Activated gamma-delta T cell treated with anti-CD3 and anti-CD28 coated beads, Interleukin-2, amount 50 U/mL, for 16 hours (primary cell): ENCODE measurements around the gene CLEC18C.
"Not testable (repeated sequence)": the region's sequence is repeated elsewhere in the genome, so short reads cannot be mapped to it uniquely, and the experiment has no call there.

Experiments
- DNase-seq: peaks from one replicate; pipeline ENCODE4 v3.0.0-alpha.2; 2020; ENCODE audit warnings: low read depth

CLEC18C gene

DNA sequence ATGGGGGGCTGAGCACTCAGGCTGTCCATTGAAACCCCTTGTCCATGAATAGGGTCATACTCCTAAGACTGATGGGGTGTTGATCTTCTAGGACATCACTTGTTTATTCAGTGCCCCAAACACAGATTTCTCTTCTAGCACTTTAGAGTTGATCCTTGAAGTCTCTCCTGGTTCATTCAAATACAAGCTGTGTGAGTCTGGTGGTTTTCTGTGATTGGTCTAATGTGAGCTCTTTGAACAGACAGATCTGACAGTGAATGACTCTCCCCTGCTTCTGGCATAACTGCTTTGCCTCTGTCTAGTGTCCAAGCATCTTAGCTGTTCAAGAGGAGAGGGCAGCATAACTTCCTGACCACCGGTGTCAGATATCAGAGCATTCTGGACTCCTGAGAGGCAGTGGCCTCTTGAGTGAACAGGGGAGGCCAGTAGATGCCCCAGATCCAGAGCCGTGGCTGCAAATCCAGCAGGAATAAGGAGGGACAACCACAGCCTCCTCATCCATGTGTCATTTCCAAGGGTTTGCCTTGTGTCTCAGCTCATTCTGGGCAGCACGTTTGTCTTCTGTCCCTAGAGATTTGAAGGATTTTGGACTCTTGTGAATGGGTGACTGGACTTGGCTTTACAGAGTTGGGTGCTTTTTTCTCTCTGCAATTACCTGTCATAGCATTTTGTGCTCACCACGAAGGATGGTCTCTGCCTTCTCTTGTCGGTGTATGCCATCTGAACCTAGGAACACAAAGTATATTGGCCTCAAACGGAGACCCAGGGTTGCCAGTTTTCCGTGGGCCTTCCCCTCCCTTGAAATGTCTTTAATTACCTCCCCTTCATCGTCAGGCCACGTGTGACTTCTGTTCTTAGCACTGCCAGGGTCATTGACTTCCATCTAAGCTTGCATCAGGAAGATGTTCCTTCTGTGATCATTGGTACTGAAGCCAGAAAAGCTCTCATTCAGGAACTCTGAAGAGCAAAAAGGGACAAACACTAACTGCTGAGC is 13.9 kb upstream of the CLEC18C start:
- no peak for DNase-seq

DNA sequence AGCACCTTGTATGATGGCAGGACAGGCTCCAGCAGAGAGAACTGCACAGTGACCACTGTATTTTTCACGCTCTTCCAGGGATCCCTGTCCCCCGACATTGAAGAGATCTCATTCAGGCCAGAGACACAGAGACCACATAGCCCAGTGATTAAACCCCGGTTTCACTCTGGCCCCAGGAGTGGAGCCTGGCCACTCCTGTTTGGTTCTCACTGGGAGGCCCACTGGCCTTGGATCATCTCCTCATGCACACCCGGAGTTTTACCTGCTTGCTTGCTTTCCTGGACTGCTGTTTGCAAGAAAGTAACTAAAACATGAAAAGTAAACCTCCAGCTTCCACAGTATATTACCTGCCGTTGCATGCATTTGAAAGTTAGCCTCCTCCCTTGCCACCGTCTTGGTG is 13.2 kb upstream of the CLEC18C start:
- DNase-seq, result no peak

- no peak for DNase-seq
Measured at GRCh38 chr16:70160821-70161220, 12.8 kb upstream of the CLEC18C start.

- DNase-seq, result no peak
Measured at GRCh38 chr16:70161350-70161749, 12.2 kb upstream of the CLEC18C start.

GRCh38 chr16:70162041-70162451 is 11.5 kb upstream of the CLEC18C start:
- DNase-seq, result no peak

DNA sequence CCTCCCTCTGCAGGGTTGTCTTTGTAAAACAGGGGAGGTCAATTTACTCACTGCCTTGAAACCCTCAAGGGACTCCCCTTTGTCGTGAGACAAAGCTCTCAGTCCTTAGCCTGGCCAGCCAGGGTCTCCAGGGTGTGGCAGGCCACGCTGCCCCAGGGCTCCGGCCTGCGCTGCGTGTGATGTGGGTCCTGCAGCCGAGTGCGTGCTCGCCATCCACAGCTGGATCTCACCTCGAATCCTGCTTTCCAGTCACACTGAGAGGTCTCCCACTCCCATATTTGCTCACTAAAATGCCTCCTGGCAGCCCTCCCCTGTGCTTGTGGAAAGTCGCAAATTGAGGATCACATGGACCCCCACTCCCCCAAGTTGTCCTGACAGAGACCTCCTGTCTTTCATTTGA is 10.0 kb upstream of the CLEC18C start:
- DNase-seq, result no peak

- DNase-seq, result not testable (repeated sequence)
Measured at GRCh38 chr16:70166688-70167087, 6.9 kb upstream of the CLEC18C start.

DNA sequence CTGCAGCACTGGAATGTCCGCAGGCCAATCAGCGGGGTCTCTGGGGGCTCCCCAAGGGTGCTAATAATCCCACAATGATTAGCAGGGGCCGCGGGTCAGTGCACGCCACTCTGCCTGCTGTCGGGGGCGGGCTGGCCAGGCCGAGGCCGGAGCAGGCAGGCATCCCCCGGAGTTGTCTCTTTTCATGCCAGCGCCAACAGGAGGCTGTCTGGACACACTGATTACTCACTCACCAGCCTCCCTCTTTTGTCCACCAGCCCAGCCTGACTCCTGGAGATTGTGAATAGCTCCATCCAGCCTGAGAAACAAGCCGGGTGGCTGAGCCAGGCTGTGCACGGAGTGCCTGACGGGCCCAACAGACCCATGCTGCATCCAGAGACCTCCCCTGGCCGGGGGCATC is 329 bp downstream of the CLEC18C start:
- not testable (repeated sequence) for DNase-seq

DNA sequence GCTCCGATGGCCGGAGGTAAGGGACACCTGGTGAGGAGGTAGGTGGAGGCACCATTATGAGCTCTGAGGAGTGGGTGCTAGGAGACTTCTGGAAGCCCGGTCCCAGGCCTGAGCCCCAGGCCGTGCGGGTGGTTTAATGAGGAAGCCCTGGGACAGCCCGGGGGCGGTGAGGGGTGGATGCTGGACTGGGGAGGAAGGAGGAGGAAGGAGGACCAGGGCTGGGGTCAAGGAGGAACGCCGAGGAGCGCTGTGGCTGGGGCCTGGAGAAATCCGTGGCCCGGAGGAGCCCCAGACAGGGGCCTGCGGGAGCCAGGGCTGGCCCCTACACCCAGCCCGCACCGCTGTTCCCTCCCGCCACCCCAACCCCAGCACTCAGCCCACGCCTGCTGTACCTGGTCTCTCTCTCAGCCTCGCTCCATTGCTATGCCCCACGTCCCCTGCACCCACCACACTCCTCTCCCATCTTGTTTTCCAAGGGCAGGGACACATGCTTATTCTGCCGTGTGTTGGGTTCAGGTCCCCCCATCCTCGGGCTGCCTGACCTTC is 873 bp downstream of the CLEC18C start:
- DNase-seq, result not testable (repeated sequence)

DNA sequence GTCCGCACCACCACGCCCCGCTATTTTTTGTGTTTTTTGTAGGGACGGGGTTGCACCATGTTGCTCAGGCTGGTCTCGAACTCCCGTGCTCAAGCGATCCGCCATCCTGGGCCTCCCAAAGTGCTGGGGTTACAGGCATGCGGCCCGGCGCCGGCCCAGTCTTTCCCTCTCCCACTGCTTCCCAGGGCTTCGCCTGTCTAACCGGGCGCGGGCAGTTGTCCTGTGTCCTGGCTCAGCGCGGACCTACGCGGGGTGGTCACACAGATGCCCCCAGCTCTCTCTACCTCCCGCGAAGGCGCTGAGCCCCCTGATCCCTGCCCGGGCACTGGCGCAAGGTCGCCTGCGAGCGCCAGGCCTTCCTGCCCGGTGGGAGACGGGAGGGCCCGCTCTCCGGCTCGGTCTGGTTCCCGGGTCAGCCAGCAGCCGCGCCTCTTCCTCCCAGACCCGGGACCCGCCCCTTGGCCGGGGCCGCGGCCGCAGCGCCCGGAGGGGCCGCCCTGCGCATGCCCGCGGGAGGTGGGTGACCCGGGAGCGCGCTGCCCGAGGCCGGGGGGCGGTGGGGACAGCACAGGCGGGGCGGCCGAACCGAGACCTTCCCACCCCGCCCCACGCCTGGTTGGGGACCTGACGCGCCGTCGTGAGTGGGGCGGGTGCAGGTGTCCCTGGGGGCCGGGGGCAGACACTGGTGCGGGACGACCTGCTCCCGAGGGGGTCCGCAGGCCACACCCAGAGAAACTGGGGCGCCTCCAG is 14.4 kb downstream of the CLEC18C start:
- DNase-seq, result not testable (repeated sequence)

GRCh38 chr16:70188608-70188915 is 15.0 kb downstream of the CLEC18C start:
- not testable (repeated sequence) for DNase-seq

GRCh38 chr16:70190574-70190973 is 17.0 kb downstream of the CLEC18C start:
- not testable (repeated sequence) for DNase-seq

DNA sequence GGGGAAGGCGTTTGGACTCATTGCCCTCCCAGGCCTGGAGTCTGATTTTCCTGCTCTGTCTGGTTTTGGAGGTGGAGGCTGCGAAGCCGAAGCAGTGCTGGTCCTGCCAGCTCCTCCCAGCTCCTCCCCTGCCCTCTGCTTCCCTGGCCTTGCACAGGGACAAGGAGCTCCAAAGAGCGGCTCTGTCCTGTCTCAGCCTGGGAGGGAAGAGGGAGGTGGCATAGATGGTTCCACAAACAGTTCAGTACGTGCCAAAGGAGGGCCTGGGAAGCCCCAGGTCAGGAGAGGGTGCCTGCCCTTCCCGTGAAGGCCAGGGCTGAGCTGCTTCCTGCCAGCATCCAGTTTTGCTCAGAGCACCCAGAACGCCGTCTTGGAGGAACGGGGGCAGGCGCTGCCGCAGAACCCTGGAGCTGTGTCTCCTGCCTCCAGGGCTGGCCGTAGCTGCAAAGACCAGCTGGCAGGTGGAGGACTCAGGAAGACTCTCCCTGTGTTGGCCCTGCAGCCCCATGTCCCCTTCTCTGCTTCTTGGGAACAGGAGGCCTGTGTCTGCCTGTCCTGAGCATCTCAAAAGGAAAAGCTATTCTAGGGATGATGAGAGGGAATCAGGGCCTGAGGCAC is 23.2 kb downstream of the CLEC18C start:
- DNase-seq, result not testable (repeated sequence)

- DNase-seq, result not testable (repeated sequence)
Measured at GRCh38 chr16:70197611-70198010, 24.0 kb downstream of the CLEC18C start.

- not testable (repeated sequence) for DNase-seq
Measured at GRCh38 chr16:70198230-70198629, 24.6 kb downstream of the CLEC18C start.

DNA sequence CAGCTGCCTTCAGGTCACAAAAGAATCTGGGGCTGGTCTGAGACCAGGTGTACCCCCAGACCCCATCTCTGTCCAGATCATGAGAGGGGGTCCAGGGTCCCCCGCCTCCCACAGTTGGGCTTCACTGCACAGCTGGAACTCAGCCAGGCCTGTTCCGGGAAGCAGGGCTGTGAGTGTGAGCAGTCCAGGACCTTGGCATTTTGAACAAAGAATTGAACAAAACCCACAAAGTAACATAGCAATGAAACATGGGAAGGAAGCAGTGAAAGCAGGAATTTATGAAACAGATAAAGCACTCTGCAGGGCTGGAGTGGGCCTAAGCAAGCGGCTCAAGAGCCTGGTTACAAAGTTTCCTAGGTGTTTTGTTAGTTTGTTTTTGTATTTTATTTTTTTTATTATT is 25.1 kb downstream of the CLEC18C start:
- DNase-seq, result not testable (repeated sequence)

DNA sequence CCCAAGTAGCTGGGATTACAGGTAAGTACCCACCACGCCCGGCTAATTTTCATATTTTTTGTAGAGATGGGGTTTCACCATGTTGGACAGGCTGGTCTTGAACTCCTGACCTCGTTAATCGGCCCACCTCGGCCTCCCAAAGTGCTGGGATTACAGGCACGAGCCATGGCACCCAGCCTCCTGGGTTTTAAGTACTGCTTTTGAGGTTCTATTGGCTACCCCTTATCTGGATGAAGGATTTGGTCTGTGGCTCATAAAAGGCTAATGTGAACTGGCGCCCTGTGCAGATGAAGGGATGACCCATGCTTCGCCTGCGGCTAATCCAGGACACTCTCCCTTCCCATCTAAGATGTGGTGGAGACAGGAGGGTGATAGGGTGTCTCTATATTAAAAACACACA is 25.6 kb downstream of the CLEC18C start:
- DNase-seq, result not testable (repeated sequence)

DNA sequence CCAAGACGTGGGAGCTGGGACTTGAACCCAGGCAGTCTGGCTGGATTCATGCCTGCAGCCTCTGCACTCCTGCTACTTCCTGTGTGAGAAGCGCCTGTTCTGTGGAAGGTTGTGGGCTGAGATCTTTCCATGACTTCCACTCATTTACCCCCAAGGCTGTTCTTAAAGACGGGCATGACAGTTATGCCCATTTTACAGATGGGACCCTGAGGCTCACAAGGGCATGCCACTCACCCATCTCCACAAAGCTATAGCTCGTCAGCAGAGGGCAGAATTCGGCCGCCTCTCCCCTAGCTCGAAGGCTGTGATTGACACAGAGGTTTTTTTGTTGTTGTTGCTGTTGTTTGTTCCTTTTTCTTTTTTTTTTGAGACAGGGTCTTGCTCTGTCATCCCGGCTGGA is 26.5 kb downstream of the CLEC18C start:
- DNase-seq, result not testable (repeated sequence)

DNA sequence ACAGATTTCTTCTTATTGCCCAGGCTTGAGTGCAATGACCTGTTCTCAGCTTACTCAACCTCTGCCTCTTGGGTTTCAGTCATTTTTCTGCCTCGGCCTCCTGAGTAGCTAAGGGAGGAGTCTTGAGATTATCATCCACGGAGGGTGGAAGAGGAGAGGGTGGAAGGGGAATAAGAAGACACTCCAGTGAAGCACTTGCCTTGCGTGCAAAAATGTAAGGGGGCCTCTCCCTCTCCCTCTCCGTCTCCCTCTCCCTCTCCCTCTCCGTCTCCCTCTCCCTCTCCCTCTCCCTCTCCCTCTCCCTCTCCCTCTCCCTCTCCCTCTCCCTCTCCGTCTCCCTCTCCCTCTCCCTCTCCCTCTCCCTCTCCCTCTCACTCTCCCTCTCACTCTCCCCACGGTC is 29.9 kb downstream of the CLEC18C start:
- not testable (repeated sequence) for DNase-seq

DNA sequence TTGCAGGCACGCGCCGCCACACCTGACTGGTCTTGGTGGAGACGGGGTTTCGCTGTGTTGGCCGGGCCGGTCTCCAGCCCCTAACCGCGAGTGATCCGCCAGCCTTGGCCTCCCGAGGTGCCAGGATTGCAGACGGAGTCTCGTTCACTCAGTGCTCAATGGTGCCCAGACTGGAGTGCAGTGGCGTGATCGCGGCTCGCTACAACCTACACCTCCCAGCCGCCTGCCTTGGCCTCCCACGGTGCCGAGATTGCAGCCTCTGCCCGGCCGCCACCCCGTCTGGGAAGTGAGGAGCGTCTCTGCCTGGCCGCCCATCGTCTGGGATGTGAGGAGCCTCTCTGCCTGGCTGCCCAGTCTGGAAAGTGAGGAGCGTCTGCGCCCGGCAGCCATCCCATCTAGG is 30.4 kb downstream of the CLEC18C start:
- DNase-seq, result not testable (repeated sequence)

DNA sequence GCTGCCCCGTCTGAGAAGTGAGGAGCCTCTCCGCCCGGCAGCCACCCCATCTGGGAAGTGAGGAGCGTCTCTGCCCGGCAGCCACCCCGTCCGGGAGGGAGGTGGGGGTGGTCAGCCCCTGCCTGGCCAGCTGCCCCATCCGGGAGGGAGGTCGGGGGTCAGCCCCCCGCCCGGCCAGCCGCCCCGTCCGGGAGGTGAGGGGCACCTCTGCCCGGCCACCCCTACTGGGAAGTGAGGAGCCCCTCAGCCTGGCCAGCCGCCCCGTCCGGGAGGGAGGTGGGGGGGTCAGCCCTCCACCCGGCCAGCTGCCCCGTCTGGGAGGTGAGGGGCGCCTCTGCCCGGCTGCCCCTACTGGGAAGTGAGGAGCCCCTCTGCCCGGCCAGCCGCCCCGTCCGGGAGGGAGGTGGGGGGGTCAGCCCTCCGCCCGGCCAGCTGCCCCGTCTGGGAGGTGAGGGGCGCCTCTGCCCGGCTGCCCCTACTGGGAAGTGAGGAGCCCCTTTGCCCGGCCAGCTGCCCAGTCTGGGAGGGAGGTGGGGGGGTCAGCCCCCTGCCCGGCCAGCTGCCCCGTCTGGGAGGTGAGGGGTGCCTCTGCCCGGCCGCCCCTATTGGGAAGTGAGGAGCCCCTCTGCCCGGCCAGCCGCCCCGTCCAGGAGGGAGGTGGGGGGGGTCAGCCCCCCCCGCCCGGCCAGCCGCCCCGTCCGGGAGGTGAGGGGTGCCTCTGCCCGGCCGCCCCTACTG is 31.2 kb downstream of the CLEC18C start:
- DNase-seq, result not testable (repeated sequence)

DNA sequence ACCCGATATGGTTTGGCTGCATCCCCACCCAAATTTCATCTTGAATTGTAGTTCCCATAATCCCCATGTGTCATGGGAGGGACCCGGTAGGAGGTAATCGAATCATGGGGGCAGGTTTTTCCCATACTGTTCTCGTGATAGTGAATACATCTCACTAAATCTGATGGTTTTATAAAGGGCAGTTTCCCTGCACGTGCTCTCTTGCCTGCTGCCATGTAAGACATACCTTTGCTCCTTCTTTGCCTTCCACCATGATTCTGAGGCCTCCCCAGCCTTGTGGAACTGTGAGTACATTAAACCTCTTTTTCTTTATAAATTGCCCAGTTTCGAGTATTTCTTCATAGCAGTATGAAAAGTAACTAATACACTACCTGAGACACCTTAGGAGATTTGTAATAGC is 32.8 kb downstream of the CLEC18C start:
- not testable (repeated sequence) for DNase-seq
